ENCODE data around the gene MGLL.

Gene MGLL

GRCh38 chr3:127814325-127814781, 8.0 kb downstream of the MGLL start:
- no peak overlapping the region for H3K4me3 ChIP-seq (ENCODE audit: low read depth, low read length)

GRCh38 chr3:127812151-127812550, 10.2 kb downstream of the MGLL start:
- H3K4me3 ChIP-seq (ENCODE audit: low read depth, low read length) = no peak overlapping the region

GRCh38 chr3:127811717-127812116, 10.6 kb downstream of the MGLL start:
- no peak overlapping the region for H3K4me3 ChIP-seq (ENCODE audit: low read depth, low read length)

- H3K4me3 ChIP-seq (ENCODE audit: low read depth, low read length) = no peak overlapping the region
These were observed 12.7 kb downstream of the MGLL start for GRCh38 chr3:127809611-127810010.

GRCh38 chr3:127809211-127809610, 13.1 kb downstream of the MGLL start:
- no peak overlapping the region for H3K4me3 ChIP-seq (ENCODE audit: low read depth, low read length)

GRCh38 chr3:127808197-127808596, 14.1 kb downstream of the MGLL start:
- no peak overlapping the region for H3K4me3 ChIP-seq (ENCODE audit: low read depth, low read length)

- no peak overlapping the region for H3K4me3 ChIP-seq (ENCODE audit: low read depth, low read length)
These were observed 17.1 kb downstream of the MGLL start for GRCh38 chr3:127805026-127805753.

GRCh38 chr3:127804141-127804540, 18.2 kb downstream of the MGLL start:
- H3K4me3 ChIP-seq (ENCODE audit: low read depth, low read length) = no peak overlapping the region

GRCh38 chr3:127803619-127804018, 18.7 kb downstream of the MGLL start:
- no peak overlapping the region for H3K4me3 ChIP-seq (ENCODE audit: low read depth, low read length)

- H3K4me3 ChIP-seq (ENCODE audit: low read depth, low read length) = no peak overlapping the region
These were observed 19.7 kb downstream of the MGLL start for GRCh38 chr3:127802606-127803005.

- no peak overlapping the region for H3K4me3 ChIP-seq (ENCODE audit: low read depth, low read length)
These were observed 20.5 kb downstream of the MGLL start for GRCh38 chr3:127801731-127802313.

- H3K4me3 ChIP-seq (ENCODE audit: low read depth, low read length) = no peak overlapping the region
These were observed 21.8 kb downstream of the MGLL start for GRCh38 chr3:127800508-127800907.

GRCh38 chr3:127799476-127800222, 22.7 kb downstream of the MGLL start:
- H3K4me3 ChIP-seq (ENCODE audit: low read depth, low read length) = no peak overlapping the region

- H3K4me3 ChIP-seq (ENCODE audit: low read depth, low read length) = no peak overlapping the region
These were observed 23.6 kb downstream of the MGLL start for GRCh38 chr3:127798716-127799115.

GRCh38 chr3:127796831-127797150, 25.5 kb downstream of the MGLL start:
- no peak overlapping the region for H3K4me3 ChIP-seq (ENCODE audit: low read depth, low read length)

- no peak overlapping the region for H3K4me3 ChIP-seq (ENCODE audit: low read depth, low read length)
These were observed 26.1 kb downstream of the MGLL start for GRCh38 chr3:127796045-127796830.

GRCh38 chr3:127794972-127795371, 27.3 kb downstream of the MGLL start:
- no peak overlapping the region for H3K4me3 ChIP-seq (ENCODE audit: low read depth, low read length)

- no peak overlapping the region for H3K4me3 ChIP-seq (ENCODE audit: low read depth, low read length)
These were observed 27.9 kb downstream of the MGLL start for GRCh38 chr3:127794402-127794801.

GRCh38 chr3:127792541-127793292, 29.6 kb downstream of the MGLL start:
- H3K4me3 ChIP-seq (ENCODE audit: low read depth, low read length) = no peak overlapping the region

- no peak overlapping the region for H3K4me3 ChIP-seq (ENCODE audit: low read depth, low read length)
These were observed 30.9 kb downstream of the MGLL start for GRCh38 chr3:127791221-127791913.

All from iPS-11a (cell line).